Breast epithelium (tissue), 3 donors: ENCODE data around the gene ZNF728.

Experiments used
- CTCF ChIP-seq, 3 donors: fragments of 450-650 bp; IDR thresholded peaks; one replicate each; pipeline ENCODE4 v1.5.1; 2016 to 2017; ENCODE audit warnings: antibody characterized with exemption in 3 of 3, mild to moderate bottlenecking in 3 of 3, moderate library complexity in 3 of 3
- POLR2AphosphoS5 ChIP-seq, 3 donors: sonication (generic); formaldehyde crosslinking; IDR thresholded peaks; one replicate each; pipeline ENCODE4 v1.6.1; 2017; ENCODE audit warnings: antibody characterized with exemption in 3 of 3

GRCh38 chr19:22935151-22935550 lies 67.8 kb downstream of the ZNF728 start:
- TF ChIP-seq CTCF (IDR thresholded peaks at IDR 0.05) (no peak), POLR2AphosphoS5 (IDR thresholded peaks at IDR 0.05) (no peak)
